Measurements from ENCODE around the gene INPP5D.

- TF ChIP-seq CTCF (IDR thresholded peaks at IDR 0.05; ENCODE audit: insufficient read depth, low read length, poor library complexity, severe bottlenecking), result no peak
- no peak for TF ChIP-seq EZH2phosphoT487 (conservative IDR thresholded peaks at IDR 0.05; ENCODE audit: low read length)
Measured at GRCh38 chr2:233146194-233146593, 86.1 kb downstream of the INPP5D start.

All from SU-DHL-6 (cell line).